ENCODE data around the gene ERF. TPM values are rescaled to one million over a fixed set of nuclear protein-coding genes. Genes with fewer than 3 reads are reported as not detected.

The ERF gene
- total and polyA plus RNA-seq, 4 donors, result 19.7 to 99.5 (median 59.5) TPM

- H3K36me3 ChIP-seq (ENCODE audit: control insufficient read depth in 1 of 2, insufficient read depth in 2 of 2, low read length in 1 of 2), result peaks cover 0 to 16% of the 10 kb centered on the region in 2 donors
- no peaks in the 10 kb centered on the region for H3K4me1 ChIP-seq (ENCODE audit: control insufficient read depth in 1 of 2, insufficient read depth in 2 of 2, low read length in 2 of 2)
Observed at GRCh38 chr19:42224940-42225717, 29.8 kb downstream of the ERF start.

GRCh38 chr19:42220751-42221097 is 34.2 kb downstream of the ERF start:
- WGBS, 2 donors, result 1% methylated on average over 6 of the region's 6 CpGs
- H3K4me3 ChIP-seq (ENCODE audit: low read length in 2 of 2), result peak overlapping the region; percentile 51 to 65
- H3K9me3 ChIP-seq (ENCODE audit: control insufficient read depth, low read length), result no peaks in the 10 kb centered on the region
- H3K36me3 ChIP-seq (ENCODE audit: control insufficient read depth in 1 of 2, insufficient read depth in 2 of 2, low read length in 1 of 2), result peaks cover 0 to 7% of the 10 kb centered on the region in 2 donors
- intact Hi-C loops (cut with DNase I), result no loop called here
- DNase-seq (no peak), ATAC-seq (ENCODE audit: low FRiP score) (no peak)
- no peaks in the 10 kb centered on the region for H3K4me1 ChIP-seq (ENCODE audit: control insufficient read depth in 1 of 2, insufficient read depth in 2 of 2, low read length in 2 of 2)
- no peak overlapping the region for H3K27ac ChIP-seq (ENCODE audit: low read depth in 1 of 2, low read length in 2 of 2)
- H3K27me3 ChIP-seq (ENCODE audit: control insufficient read depth in 1 of 2, insufficient read depth in 2 of 2, low read length in 1 of 2), result no peaks in the 10 kb centered on the region

More at GRCh38 chr19:42224940-42225717, 29.8 kb downstream of the ERF start:
- DNase-seq (no peak), ATAC-seq (ENCODE audit: low FRiP score) (no peak)
- no peaks in the 10 kb centered on the region for H3K9me3 ChIP-seq (ENCODE audit: control insufficient read depth, low read length)
- WGBS, 2 donors, result 95 to 96% methylated on average over 36 to 37 of the region's 37 CpGs
- intact Hi-C loops (cut with DNase I), result no loop called here
- no peak overlapping the region for H3K4me3 ChIP-seq (ENCODE audit: low read length in 2 of 2)
- no peaks in the 10 kb centered on the region for H3K27me3 ChIP-seq (ENCODE audit: control insufficient read depth in 1 of 2, insufficient read depth in 2 of 2, low read length in 1 of 2)
- H3K27ac ChIP-seq (ENCODE audit: low read depth in 1 of 2, low read length in 2 of 2), result no peak overlapping the region

GRCh38 chr19:42219812-42220750 is 34.8 kb downstream of the ERF start, which contains the start of gene ZNF526:
TSS of gene ZNF526 (plus strand) at chr19:42220312. CDS start at chr19:42224404, 4,092 bp downstream.
- Histone ChIP-seq H3K9me3 (ENCODE audit: control insufficient read depth, low read length) (no peaks in the 10 kb centered on the region), H3K4me1 (ENCODE audit: control insufficient read depth in 1 of 2, insufficient read depth in 2 of 2, low read length in 2 of 2) (no peaks in the 10 kb centered on the region), H3K36me3 (ENCODE audit: control insufficient read depth in 1 of 2, insufficient read depth in 2 of 2, low read length in 1 of 2) (peaks cover 0 to 6% of the 10 kb centered on the region in 2 donors), H3K27ac (ENCODE audit: low read depth in 1 of 2, low read length in 2 of 2) (peak within 1 kb of the TSS; percentile 8 to 65), H3K27me3 (ENCODE audit: control insufficient read depth in 1 of 2, insufficient read depth in 2 of 2, low read length in 1 of 2) (no peaks in the 10 kb centered on the region), H3K4me3 (ENCODE audit: low read length in 2 of 2) (peak within 1 kb of the TSS; percentile 51 to 65)
- ATAC-seq (ENCODE audit: low FRiP score) (peak; percentile 95), DNase-seq (peak; percentile 98 to 99)
- WGBS, 2 donors, result 0 to 1% methylated on average over 52 to 53 of the region's 53 CpGs
- intact Hi-C loops (cut with DNase I), result no loop called here

- peak within 1 kb of the TSS; percentile 44 to 70 for H3K4me3 ChIP-seq (ENCODE audit: low read length in 2 of 2)
- DNase-seq (peak; percentile 99 to 100), ATAC-seq (ENCODE audit: low FRiP score) (peak; percentile 94)
- intact Hi-C loops (cut with DNase I), result no loop called here
- 16 to 17% methylated on average over 51 to 57 of the region's 57 CpGs for WGBS, 2 donors
- H3K27me3 ChIP-seq (ENCODE audit: control insufficient read depth in 1 of 2, insufficient read depth in 2 of 2, low read length in 1 of 2), result no peaks in the 10 kb centered on the region
- no peaks in the 10 kb centered on the region for H3K36me3 ChIP-seq (ENCODE audit: control insufficient read depth in 1 of 2, insufficient read depth in 2 of 2, low read length in 1 of 2)
- H3K9me3 ChIP-seq (ENCODE audit: control insufficient read depth, low read length), result no peaks in the 10 kb centered on the region
- H3K4me1 ChIP-seq (ENCODE audit: control insufficient read depth in 1 of 2, insufficient read depth in 2 of 2, low read length in 2 of 2), result no peaks in the 10 kb centered on the region
- peak within 1 kb of the TSS in 1 of 2 donors; percentile 37 for H3K27ac ChIP-seq (ENCODE audit: low read depth in 1 of 2, low read length in 2 of 2)
Observed at GRCh38 chr19:42217520-42218437, 37.1 kb downstream of the ERF start, which contains the start of gene DEDD2. TSS of gene DEDD2 (minus strand) at chr19:42217677. CDS start at chr19:42217007, 670 bp downstream.

GRCh38 chr19:42216653-42217519 is 38.0 kb downstream of the ERF start:
- H3K9me3 ChIP-seq (ENCODE audit: control insufficient read depth, low read length), result no peaks in the 10 kb centered on the region

GRCh38 chr19:42214810-42215485 is 40.0 kb downstream of the ERF start:
- no peaks in the 10 kb centered on the region for H3K36me3 ChIP-seq (ENCODE audit: control insufficient read depth in 1 of 2, insufficient read depth in 2 of 2, low read length in 1 of 2)
- DNase-seq (no peak), ATAC-seq (ENCODE audit: low FRiP score) (no peak)
- WGBS, 2 donors, result 80 to 82% methylated on average over 11 of the region's 11 CpGs
- no peak overlapping the region for H3K4me3 ChIP-seq (ENCODE audit: low read length in 2 of 2)
- intact Hi-C loops (cut with DNase I), result no loop called here
- H3K27ac ChIP-seq (ENCODE audit: low read depth in 1 of 2, low read length in 2 of 2), result no peak overlapping the region
- H3K9me3 ChIP-seq (ENCODE audit: control insufficient read depth, low read length), result no peaks in the 10 kb centered on the region
- H3K27me3 ChIP-seq (ENCODE audit: control insufficient read depth in 1 of 2, insufficient read depth in 2 of 2, low read length in 1 of 2), result no peaks in the 10 kb centered on the region
- H3K4me1 ChIP-seq (ENCODE audit: control insufficient read depth in 1 of 2, insufficient read depth in 2 of 2, low read length in 2 of 2), result no peaks in the 10 kb centered on the region

More at GRCh38 chr19:42216653-42217519, 38.0 kb downstream of the ERF start:
- H3K4me1 ChIP-seq (ENCODE audit: control insufficient read depth in 1 of 2, insufficient read depth in 2 of 2, low read length in 2 of 2), result no peaks in the 10 kb centered on the region
- no peaks in the 10 kb centered on the region for H3K36me3 ChIP-seq (ENCODE audit: control insufficient read depth in 1 of 2, insufficient read depth in 2 of 2, low read length in 1 of 2)
- H3K27ac ChIP-seq (ENCODE audit: low read depth in 1 of 2, low read length in 2 of 2), result peak overlapping the region in 1 of 2 donors; percentile 20
- peak overlapping the region; percentile 44 to 70 for H3K4me3 ChIP-seq (ENCODE audit: low read length in 2 of 2)
- intact Hi-C loops (cut with DNase I), result no loop called here
- 1 to 2% methylated on average over 72 to 79 of the region's 79 CpGs for WGBS, 2 donors
- peak; percentile 74 to 84 for DNase-seq
- H3K27me3 ChIP-seq (ENCODE audit: control insufficient read depth in 1 of 2, insufficient read depth in 2 of 2, low read length in 1 of 2), result no peaks in the 10 kb centered on the region
- peak; percentile 46 for ATAC-seq (ENCODE audit: low FRiP score)

- WGBS, 2 donors, result 93 to 96% methylated on average over 1 of the region's 1 CpG
- H3K4me1 ChIP-seq (ENCODE audit: control insufficient read depth in 1 of 2, insufficient read depth in 2 of 2, low read length in 2 of 2), result no peaks in the 10 kb centered on the region
- no peak for ATAC-seq (ENCODE audit: low FRiP score)
- no peaks in the 10 kb centered on the region for H3K9me3 ChIP-seq (ENCODE audit: control insufficient read depth, low read length)
- no peak overlapping the region for H3K27ac ChIP-seq (ENCODE audit: low read depth in 1 of 2, low read length in 2 of 2)
- intact Hi-C loops (cut with DNase I), result no loop called here
- H3K4me3 ChIP-seq (ENCODE audit: low read length in 2 of 2), result no peak overlapping the region
- H3K27me3 ChIP-seq (ENCODE audit: control insufficient read depth in 1 of 2, insufficient read depth in 2 of 2, low read length in 1 of 2), result no peaks in the 10 kb centered on the region
- H3K36me3 ChIP-seq (ENCODE audit: control insufficient read depth in 1 of 2, insufficient read depth in 2 of 2, low read length in 1 of 2), result peaks cover 0 to 8% of the 10 kb centered on the region in 2 donors
- DNase-seq, result no peak
Observed at GRCh38 chr19:42212886-42213285, 42.0 kb downstream of the ERF start.
